HG02884 (cell line): Measurements from ENCODE around the gene COBL.
"Not testable (repeated sequence)": the region's sequence is repeated elsewhere in the genome, so short reads cannot be mapped to it uniquely, and the experiment has no call there.

Experiments used
- ATAC-seq: cut with Tn5 transposase; IDR thresholded peaks from one replicate; pipeline ENCODE4 v1.9.1; 2021; ENCODE audit warnings: mild to moderate bottlenecking, moderate library complexity; ENCODE audit not compliant: unreplicated experiment

The COBL gene

GRCh38 chr7:51213618-51214017 is 103.0 kb downstream of the COBL start:
- no peak for ATAC-seq

DNA sequence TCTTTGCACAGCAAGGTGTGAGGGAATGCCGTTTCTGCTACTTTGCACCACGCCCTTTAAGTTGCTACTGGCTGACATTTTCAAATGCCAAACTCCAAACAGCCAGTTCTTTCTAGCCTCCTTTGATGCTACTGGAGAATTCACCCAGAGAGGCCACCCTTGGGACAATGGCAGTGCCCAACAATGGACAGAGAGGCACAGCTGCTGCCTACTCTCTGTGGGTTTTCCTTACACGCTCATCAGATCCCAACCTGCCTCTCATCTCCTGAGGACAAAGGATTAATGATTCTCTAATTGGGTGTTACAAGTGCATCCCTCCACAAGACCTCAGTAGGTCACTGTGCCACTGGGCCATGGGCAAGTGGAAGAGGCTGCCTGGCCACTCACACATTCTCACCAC is 105.8 kb downstream of the COBL start:
- ATAC-seq, result no peak

GRCh38 chr7:51209426-51209825 is 107.2 kb downstream of the COBL start:
- no peak for ATAC-seq

- not testable (repeated sequence) for ATAC-seq
Observed at GRCh38 chr7:51208125-51208524, 108.5 kb downstream of the COBL start.

GRCh38 chr7:51198654-51199053 is 118.0 kb downstream of the COBL start:
- ATAC-seq, result no peak

- ATAC-seq, result no peak
Observed at GRCh38 chr7:51190969-51191368, 125.6 kb downstream of the COBL start.

DNA sequence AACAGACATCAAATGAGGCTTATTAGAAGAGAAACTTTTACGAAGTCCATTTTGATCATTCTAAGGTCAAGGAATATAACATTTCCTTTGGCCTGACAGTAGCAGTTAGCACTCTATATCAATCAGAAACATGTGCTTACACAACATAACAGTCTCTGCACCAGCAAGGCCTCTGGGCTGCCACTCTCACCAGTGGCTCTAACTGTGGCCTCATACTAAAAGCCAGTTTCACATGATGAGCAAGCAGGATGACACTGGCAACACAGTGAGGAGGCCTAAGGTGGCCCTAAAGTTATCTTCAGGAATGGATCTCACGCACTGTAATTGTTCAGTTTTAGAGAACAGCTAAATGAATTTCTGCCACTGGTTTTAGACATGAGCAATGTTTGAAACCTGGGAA is 126.8 kb downstream of the COBL start:
- no peak for ATAC-seq

GRCh38 chr7:51188987-51189386 is 127.6 kb downstream of the COBL start:
- ATAC-seq, result no peak

- no peak for ATAC-seq
Observed at GRCh38 chr7:51187941-51188340, 128.7 kb downstream of the COBL start.

GRCh38 chr7:51186531-51186930 is 130.1 kb downstream of the COBL start:
- ATAC-seq, result no peak

DNA sequence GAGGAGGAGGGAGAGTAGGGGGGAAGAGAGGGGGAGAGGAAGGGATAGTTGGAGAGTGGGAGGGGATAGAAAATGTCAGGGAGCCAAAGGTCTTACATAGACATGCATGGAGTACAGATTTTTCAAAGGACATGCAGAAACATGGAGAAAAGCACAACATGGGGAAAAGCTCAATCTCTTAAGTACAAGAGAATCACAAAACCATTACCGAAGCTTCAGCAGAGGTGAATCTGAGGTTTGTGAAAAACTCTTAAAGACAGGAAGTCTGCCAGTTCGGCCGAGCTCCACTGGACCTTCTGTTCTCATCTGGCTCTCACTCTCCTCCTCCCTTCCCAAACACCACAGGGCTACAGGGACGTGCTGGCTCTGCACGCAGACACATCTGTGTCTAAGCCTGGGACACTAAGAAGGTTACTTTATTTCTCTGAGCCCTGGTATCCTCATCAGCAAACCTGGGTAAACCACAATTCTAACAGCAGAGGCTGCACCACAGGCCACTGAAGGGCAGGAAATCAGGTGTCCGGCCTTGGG is 133.9 kb downstream of the COBL start:
- no peak for ATAC-seq

GRCh38 chr7:51180092-51180491 is 136.5 kb downstream of the COBL start:
- no peak for ATAC-seq

DNA sequence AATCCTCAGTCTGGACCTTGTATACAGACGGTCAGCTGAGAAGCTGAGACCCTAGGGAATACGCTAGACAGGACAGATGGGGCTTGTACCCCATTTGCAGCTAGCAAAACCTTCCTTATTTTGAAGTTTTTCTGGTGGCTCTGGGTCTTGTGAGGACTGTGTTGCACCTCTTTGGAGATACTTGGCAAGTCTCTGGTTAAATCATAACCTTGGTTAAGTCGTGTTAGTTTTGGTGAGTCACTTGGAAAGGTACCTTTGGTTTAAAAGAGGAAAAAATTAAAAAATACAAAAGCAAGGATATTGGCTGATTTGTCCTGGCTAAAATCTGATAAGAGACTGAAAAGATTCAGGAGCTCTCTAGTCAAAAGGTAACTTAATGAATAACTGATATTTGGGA is 140.6 kb downstream of the COBL start:
- no peak for ATAC-seq

GRCh38 chr7:51175316-51175991 is 141.2 kb downstream of the COBL start:
- no peak for ATAC-seq

GRCh38 chr7:51165337-51165736 is 151.3 kb downstream of the COBL start:
- no peak for ATAC-seq

- peak; percentile 95 for ATAC-seq
Observed at GRCh38 chr7:51162724-51163329, 153.8 kb downstream of the COBL start.

- ATAC-seq, result no peak
Observed at GRCh38 chr7:51161937-51162336, 154.7 kb downstream of the COBL start.

DNA sequence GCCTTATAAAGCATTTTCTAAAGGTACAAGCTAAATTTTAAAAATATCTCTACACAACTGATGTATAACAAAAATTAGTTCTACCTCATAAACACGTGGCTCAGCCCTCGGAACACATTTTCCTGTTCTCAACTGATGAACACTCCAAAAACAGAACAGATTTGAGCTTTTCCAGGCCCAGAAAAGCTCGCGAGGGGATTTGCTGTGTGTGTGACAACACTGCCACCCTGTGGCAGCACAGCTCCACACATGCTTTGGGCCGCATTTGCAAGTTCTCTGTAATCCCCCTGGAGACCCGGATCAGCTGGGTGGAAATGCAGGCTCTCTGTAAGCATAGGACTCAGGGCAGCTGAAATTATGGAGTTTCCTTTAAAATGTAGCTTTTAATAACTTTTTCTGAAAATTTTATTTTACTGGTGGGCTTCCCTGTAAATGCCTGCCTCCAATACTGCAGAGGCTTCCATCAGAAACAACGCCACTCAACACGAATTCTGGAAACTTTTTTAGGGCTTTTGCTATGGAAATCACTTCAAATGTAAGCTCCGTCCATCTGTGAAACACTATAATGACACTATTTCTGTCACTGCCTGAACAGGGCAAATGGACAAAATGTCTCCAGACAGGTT is 155.5 kb downstream of the COBL start:
- peak; percentile 40 for ATAC-seq

GRCh38 chr7:51160411-51160810 is 156.2 kb downstream of the COBL start:
- no peak for ATAC-seq

- ATAC-seq, result no peak
Observed at GRCh38 chr7:51158742-51159445, 157.7 kb downstream of the COBL start.

DNA sequence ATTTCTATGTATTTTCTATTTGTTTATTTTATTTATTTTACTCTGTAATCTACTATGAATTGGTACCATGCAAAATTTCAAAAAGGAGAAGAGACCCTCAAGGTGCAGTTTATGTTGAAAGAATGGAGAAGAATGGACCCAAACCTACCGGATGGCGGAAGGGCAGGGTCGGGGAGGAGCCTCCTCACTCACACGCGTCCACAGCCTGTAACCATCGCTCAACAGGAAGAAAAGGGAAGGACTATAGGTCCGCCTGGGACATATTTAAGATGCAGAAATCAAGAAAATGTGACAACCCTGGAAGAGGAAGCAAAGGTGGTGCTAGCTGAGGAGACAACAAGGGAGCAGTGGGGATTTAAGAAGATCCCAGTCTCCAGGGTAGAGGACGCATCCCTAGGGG is 158.4 kb downstream of the COBL start:
- no peak for ATAC-seq

DNA sequence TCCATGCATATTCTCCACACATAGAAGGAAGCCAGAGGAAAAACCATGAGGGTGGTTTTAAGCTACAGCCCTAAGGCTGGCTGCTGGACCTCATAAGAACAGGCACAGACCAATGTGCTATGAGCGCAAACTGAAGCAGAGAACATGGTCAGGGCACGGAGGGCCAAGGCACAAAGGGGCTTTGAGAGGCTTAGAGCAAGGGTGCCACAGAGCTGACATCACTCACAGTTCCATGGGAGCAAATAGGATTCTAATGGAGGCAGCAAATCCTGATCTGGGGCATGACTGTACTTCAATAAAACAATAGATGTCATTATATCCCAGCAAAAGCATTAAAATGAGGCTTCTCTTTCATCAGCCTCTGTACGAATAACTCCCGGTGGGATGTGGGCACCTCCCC is 162.4 kb downstream of the COBL start:
- no peak for ATAC-seq
